HEK293 (cell line): ENCODE measurements around the gene IL11RA.
A peak's percentile ranks its signal among the peaks of the same experiment; 100 is the strongest.

ENCODE experiments used
- CTCF ChIA-PET: fragments of 350-600 bp; formaldehyde crosslinking; extraction: SDS; loops from one replicate; lab custom pipeline; 2021; ENCODE audit warnings: antibody characterized with exemption; lab: Yijun Ruan, JAX
- POLR2A ChIA-PET: fragments of 300-600 bp; formaldehyde crosslinking; extraction: SDS; loops from one replicate; lab custom pipeline; 2020; ENCODE audit warnings: antibody characterized with exemption, inconsistent platforms; lab: Yijun Ruan, JAX
- H3K27ac ChIP-seq: fragments of 200-500 bp; sonication (Bioruptor generic); 2 replicates; pipeline ENCODE4 v1.5.1; 2014; ENCODE audit warnings: low read depth, low read length, control low read depth, inconsistent platforms; ENCODE audit errors: extremely low read depth
- H3K36me3 ChIP-seq, 2 experiments: fragments of 200-500 bp in 1 of 2; sonication (Bioruptor generic) in 1 of 2; 1 replicate in 1 of 2; 2 replicates in 1 of 2; pipeline ENCODE4 v1.5.1; 2014 to 2017; ENCODE audit warnings: inconsistent platforms in 2 of 2, low read length in 2 of 2; ENCODE audit not compliant: control insufficient read depth in 2 of 2, insufficient read depth in 1 of 2
- H3K4me1 ChIP-seq: fragments of 200-500 bp; sonication (Bioruptor generic); 2 replicates; pipeline ENCODE4 v1.5.1; 2014; ENCODE audit warnings: mild to moderate bottlenecking, low read length, inconsistent platforms; ENCODE audit not compliant: control insufficient read depth, insufficient read depth
- H3K4me3 ChIP-seq: 2 replicates; pipeline ENCODE4 v1.5.1; 2011; ENCODE audit warnings: low read depth, mild to moderate bottlenecking, control low read depth, low read length, moderate library complexity
- H3K9me3 ChIP-seq: fragments of 200-500 bp; sonication (Bioruptor generic); 2 replicates; pipeline ENCODE4 v1.5.1; 2014; ENCODE audit warnings: low read depth, low read length, inconsistent platforms; ENCODE audit not compliant: control insufficient read depth, insufficient read depth
- EGR2 ChIP-seq: fragments of 450-650 bp; formaldehyde crosslinking; IDR thresholded peaks from 2 replicates; pipeline ENCODE4 v1.5.1; 2016; ENCODE audit warnings: low read depth, missing biosample characterization, missing genetic modification characterization
- YY1 ChIP-seq: fragments of 450-650 bp; formaldehyde crosslinking; IDR thresholded peaks from 2 replicates; pipeline ENCODE4 v1.5.1; 2018; ENCODE audit warnings: missing biosample characterization, missing genetic modification characterization
- ZBTB20 ChIP-seq: fragments of 450-650 bp; formaldehyde crosslinking; IDR thresholded peaks from 2 replicates; pipeline ENCODE4 v1.5.1; 2016; ENCODE audit warnings: missing biosample characterization, missing genetic modification characterization
- ZFHX2 ChIP-seq: fragments of 450-650 bp; formaldehyde crosslinking; conservative IDR thresholded peaks from 2 replicates; pipeline ENCODE4 v1.5.1; 2016; ENCODE audit warnings: missing biosample characterization, missing genetic modification characterization
- ZNF114 ChIP-seq: fragments of 450-650 bp; formaldehyde crosslinking; IDR thresholded peaks from 2 replicates; pipeline ENCODE4 v1.5.0; 2017; ENCODE audit warnings: missing biosample characterization, missing genetic modification characterization
- ZNF248 ChIP-seq: fragments of 450-650 bp; formaldehyde crosslinking; IDR thresholded peaks from 2 replicates; pipeline ENCODE4 v1.5.1; 2017; ENCODE audit warnings: missing biosample characterization, missing genetic modification characterization
- ZNF335 ChIP-seq: fragments of 450-650 bp; formaldehyde crosslinking; conservative IDR thresholded peaks from 2 replicates; pipeline ENCODE4 v1.5.1; 2016; ENCODE audit warnings: missing biosample characterization, missing genetic modification characterization
- ZNF341 ChIP-seq: fragments of 450-650 bp; formaldehyde crosslinking; IDR thresholded peaks from 2 replicates; pipeline ENCODE4; 2016; ENCODE audit warnings: low read depth, missing biosample characterization, missing genetic modification characterization
- ZNF350 ChIP-seq: fragments of 450-650 bp; formaldehyde crosslinking; IDR thresholded peaks from 2 replicates; pipeline ENCODE4 v1.5.0; 2017; ENCODE audit warnings: missing biosample characterization, mild to moderate bottlenecking, missing genetic modification characterization
- ZNF398 ChIP-seq: fragments of 450-650 bp; formaldehyde crosslinking; IDR thresholded peaks from 2 replicates; pipeline ENCODE4 v1.5.1; 2017; ENCODE audit warnings: missing biosample characterization, missing genetic modification characterization
- ZNF449 ChIP-seq: fragments of 450-650 bp; formaldehyde crosslinking; IDR thresholded peaks from 2 replicates; pipeline ENCODE4 v1.5.1; 2017; ENCODE audit warnings: missing biosample characterization, mild to moderate bottlenecking, missing genetic modification characterization, moderate library complexity
- ZNF610 ChIP-seq: fragments of 450-650 bp; formaldehyde crosslinking; IDR thresholded peaks from 2 replicates; pipeline ENCODE4 v1.5.1; 2016; ENCODE audit warnings: missing biosample characterization, missing genetic modification characterization, borderline replicate concordance
- ZNF660 ChIP-seq: fragments of 450-650 bp; IDR thresholded peaks from 2 replicates; pipeline ENCODE4 v1.5.1; 2018; ENCODE audit warnings: missing biosample characterization, mild to moderate bottlenecking, missing genetic modification characterization
- ZNF776 ChIP-seq: fragments of 450-650 bp; formaldehyde crosslinking; IDR thresholded peaks from 2 replicates; pipeline ENCODE4 v1.5.0; 2017; ENCODE audit warnings: missing biosample characterization, missing genetic modification characterization, borderline replicate concordance
- TF ChIP-seq, protein P1 (sequence below): fragments of 450-650 bp; formaldehyde crosslinking; IDR thresholded peaks from 2 replicates; pipeline ENCODE4 v1.5.1; 2016; ENCODE audit warnings: missing biosample characterization, missing genetic modification characterization
- TF ChIP-seq, protein P2 (sequence below): fragments of 450-650 bp; formaldehyde crosslinking; IDR thresholded peaks from 2 replicates; pipeline ENCODE4 v1.5.1; 2016; ENCODE audit warnings: missing biosample characterization, missing genetic modification characterization, low read depth

Gene IL11RA

GRCh38 chr9:34653151-34654072 is 1.4 kb downstream of the IL11RA start (continued):
- TF ChIP-seq YY1 (tag by site-specific recombination) (no peak), ZNF660 (tag by site-specific recombination) (no peak), ZNF610 (tag by site-specific recombination) (no peak), ZNF114 (tag by site-specific recombination) (no peak), ZNF449 (tag by site-specific recombination) (no peak), ZNF341 (tag by site-specific recombination) (peak; percentile 82), ZNF248 (no peak), ZNF350 (no peak), ZNF335 (tag by site-specific recombination) (no peak), ZNF776 (tag by site-specific recombination) (no peak)
- TF ChIP-seq, protein P1, sequence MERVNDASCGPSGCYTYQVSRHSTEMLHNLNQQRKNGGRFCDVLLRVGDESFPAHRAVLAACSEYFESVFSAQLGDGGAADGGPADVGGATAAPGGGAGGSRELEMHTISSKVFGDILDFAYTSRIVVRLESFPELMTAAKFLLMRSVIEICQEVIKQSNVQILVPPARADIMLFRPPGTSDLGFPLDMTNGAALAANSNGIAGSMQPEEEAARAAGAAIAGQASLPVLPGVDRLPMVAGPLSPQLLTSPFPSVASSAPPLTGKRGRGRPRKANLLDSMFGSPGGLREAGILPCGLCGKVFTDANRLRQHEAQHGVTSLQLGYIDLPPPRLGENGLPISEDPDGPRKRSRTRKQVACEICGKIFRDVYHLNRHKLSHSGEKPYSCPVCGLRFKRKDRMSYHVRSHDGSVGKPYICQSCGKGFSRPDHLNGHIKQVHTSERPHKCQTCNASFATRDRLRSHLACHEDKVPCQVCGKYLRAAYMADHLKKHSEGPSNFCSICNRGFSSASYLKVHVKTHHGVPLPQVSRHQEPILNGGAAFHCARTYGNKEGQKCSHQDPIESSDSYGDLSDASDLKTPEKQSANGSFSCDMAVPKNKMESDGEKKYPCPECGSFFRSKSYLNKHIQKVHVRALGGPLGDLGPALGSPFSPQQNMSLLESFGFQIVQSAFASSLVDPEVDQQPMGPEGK (tag by site-specific recombination) = no peak

DNA sequence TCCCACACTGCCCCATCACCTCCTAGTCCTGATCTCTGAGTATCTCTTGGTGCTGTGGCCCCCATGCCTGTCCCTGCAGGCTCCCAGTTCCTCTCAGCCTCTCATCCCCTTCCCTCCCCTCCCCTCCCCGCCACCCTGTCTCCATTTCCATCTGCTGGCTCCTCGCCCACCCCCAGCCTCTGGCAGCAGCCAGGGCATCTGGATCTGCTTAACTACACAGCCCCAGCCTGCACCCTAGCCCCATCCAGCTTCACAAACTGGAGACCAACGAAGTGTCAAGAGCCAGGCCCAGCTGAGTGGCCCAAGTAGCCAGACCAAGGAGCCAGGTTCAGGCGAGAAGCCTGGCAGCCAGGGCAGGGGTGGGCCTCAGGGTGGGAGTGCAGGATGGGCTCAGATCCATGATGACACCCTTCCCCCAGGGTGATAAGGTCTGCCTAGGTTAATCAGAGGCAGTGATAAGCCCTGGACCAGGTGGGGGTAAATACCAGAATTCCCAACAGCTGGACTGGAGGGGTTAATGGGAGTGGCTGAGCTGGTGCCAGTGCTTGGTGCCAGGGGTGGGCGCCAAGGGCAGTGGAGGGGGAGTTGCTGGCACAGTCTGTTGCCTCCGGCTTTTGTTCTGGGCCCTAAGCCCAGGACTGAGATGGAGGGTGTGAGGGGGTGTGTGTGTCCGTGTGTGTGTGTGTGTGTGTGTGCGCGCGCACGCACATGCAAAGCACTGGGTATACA is 2.5 kb downstream of the IL11RA start:
- POLR2A ChIA-PET = interaction anchor here (0.6 to 1.9 kb wide), 2 partner anchors 9 to 139 kb away, joined by 3 to 4 read pairs; partner anchors contain the start of gene GALT

More for the DNA sequence above, 2.5 kb downstream of the IL11RA start:
- Histone ChIP-seq H3K4me3 (no peak overlapping the region), H3K4me1 (peaks cover 6% of the 10 kb centered on the region), H3K27ac (no peak overlapping the region), H3K36me3 (peaks cover 0 to 17% of the 10 kb centered on the region in 2 experiments; a peak in 2 of 3 replicates), H3K9me3 (no peaks in the 10 kb centered on the region)
- CTCF ChIA-PET = interaction anchor here (1.1 to 13.3 kb wide), 2 partner anchors 9 to 19 kb away, joined by 4 to 125 read pairs; partner anchors contain the start of gene SIGMAR1
- peak; percentile 41 for TF ChIP-seq ZBTB20 (tag by site-specific recombination)
- TF ChIP-seq ZFHX2 (tag by site-specific recombination) = peak; percentile 73
- peak; percentile 53; the same call in 1 of the 2 replicates for TF ChIP-seq ZNF398 (tag by site-specific recombination)
- TF ChIP-seq EGR2 (tag by site-specific recombination) = peak; percentile 40; the same call in 1 of the 2 replicates
- TF ChIP-seq, protein P2, sequence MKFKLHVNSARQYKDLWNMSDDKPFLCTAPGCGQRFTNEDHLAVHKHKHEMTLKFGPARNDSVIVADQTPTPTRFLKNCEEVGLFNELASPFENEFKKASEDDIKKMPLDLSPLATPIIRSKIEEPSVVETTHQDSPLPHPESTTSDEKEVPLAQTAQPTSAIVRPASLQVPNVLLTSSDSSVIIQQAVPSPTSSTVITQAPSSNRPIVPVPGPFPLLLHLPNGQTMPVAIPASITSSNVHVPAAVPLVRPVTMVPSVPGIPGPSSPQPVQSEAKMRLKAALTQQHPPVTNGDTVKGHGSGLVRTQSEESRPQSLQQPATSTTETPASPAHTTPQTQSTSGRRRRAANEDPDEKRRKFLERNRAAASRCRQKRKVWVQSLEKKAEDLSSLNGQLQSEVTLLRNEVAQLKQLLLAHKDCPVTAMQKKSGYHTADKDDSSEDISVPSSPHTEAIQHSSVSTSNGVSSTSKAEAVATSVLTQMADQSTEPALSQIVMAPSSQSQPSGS = no peak
